Measurements from ENCODE around the gene BMP7.
"Not testable (repeated sequence)": the region's sequence is repeated elsewhere in the genome, so short reads cannot be mapped to it uniquely, and the experiment has no call there.

The BMP7 gene

DNA sequence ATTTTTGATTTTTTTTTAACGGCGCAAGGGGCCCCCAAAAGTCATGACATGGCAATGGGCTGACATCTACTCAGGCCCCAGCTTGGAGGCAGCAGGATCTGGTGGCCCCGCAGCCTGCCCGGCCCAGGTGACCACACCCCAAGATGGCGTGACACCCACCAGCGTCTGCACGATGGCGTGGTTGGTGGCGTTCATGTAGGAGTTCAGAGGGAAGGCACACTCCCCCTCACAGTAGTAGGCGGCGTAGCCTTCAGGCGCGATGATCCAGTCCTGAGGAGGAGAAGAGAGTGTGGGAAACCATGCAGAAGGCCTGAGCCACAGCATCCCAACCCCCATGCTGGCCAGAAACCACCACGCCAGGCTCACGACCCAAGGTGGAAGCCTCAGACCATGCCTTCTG is 93.4 kb downstream of the BMP7 start:
- DNase-seq (ENCODE audit: low read depth, low spot score), result no peak

GRCh38 chr20:57170343-57170742 is 96.1 kb downstream of the BMP7 start:
- no peak for DNase-seq (ENCODE audit: low read depth, low spot score)

DNA sequence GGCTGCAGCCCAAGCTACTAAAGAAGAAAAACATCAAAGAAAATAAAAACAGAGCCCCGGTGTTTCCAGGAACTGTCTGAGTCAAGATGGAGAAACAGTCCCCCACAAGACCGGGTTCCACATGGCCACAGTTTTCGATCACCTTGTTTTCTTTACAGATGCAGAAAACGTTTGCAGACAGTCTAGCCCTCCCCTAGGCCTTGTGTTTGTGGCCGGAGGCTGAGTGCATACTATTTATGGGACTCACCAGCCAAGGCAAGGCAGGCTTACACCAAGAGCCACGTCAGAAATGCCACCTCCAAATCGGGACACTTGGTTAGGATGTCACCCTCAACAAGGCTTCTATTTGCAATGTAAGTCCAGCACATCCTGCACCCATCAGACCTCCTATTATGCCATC is 97.3 kb downstream of the BMP7 start:
- no peak for DNase-seq (ENCODE audit: low read depth, low spot score)

DNA sequence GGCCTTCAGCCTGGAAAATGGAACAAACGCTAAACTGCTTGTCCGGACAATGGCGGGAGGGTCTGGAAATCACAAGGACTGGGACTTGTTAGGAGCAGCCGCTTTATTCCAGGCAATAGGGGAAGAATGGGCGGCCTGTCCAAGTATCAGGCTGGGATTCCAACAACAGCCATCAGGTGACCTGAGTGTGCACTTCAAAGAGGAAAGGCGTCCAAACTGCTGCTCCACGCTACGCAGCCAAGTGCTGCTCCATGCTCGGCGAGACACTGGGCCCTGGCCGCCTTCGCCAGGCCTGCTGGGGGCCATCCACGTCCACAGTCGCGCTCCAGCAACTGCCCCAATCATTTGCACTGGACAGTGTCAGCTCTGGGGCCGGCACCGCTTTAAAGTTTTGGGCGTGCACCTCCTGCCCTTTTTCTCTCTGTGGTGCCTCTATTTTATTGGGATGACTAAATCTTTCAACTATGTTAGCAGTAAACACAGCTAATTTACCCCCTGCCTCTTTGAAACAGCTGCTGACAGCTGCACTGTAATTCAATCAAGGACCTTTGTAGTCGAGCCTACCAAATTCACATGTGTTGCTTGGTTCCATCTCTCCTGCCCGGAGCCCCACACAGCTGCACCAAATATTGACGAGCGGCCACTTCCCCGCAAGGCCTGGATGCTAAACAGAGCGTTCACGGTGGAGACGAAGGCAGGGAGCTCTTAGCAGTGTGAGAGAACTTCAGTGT is 98.3 kb downstream of the BMP7 start:
- DNase-seq (ENCODE audit: low read depth, low spot score), result no peak

DNA sequence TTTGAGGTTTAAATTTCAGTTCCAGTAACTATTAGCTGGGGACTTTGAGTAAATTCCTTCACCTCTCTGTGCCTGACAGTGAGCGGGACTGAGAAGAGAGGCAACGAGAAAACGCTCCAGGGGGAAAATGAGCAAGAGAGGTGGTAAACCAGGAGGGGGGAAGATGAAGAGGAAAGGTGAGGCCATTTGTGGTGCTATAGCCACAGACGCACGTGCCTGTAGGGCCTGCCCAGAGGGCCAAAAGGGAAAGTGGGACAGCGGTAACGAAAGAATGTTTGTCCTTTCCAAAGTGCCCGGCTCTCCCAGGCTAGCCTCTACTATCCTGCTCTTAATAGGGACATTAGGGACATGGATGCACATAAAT is 99.2 kb downstream of the BMP7 start:
- no peak for DNase-seq (ENCODE audit: low read depth, low spot score)

DNA sequence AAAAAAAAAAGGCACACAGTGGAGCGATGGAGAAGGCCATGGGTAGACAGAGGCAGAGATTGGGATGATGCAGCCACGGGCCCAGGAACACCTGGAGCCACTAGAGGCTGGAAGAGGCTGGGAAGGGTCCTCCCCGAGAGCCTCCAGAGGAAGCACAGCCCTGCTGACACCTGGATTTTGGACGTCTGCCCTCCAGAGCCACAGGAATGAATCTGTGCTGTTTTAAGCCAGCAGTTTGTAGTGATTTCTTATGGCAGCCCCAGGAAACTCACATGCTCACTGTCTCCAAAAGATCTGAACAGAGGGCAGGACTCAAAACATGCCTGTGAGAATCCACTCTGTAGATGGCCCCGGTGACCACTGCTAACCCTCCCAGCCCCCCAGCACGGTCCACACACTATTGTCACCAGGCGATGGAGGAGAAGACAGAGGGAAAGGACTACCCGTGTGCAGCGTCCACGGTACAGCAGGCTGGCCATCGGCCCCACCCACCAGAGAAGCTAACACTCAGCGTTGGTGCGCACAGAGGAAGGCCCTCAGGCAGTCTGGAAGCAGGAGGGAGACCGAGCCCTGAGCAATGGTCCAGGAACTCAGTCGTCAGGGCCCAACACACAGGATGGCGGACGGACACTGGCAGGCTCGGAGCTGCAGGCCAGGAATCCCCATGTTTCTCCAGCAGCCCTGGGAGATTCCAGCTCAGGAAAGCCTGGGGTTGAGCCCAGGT is 99.7 kb downstream of the BMP7 start:
- DNase-seq (ENCODE audit: low read depth, low spot score), result no peak

- DNase-seq (ENCODE audit: low read depth, low spot score), result no peak
Observed at GRCh38 chr20:57165427-57166004, 100.9 kb downstream of the BMP7 start.

DNA sequence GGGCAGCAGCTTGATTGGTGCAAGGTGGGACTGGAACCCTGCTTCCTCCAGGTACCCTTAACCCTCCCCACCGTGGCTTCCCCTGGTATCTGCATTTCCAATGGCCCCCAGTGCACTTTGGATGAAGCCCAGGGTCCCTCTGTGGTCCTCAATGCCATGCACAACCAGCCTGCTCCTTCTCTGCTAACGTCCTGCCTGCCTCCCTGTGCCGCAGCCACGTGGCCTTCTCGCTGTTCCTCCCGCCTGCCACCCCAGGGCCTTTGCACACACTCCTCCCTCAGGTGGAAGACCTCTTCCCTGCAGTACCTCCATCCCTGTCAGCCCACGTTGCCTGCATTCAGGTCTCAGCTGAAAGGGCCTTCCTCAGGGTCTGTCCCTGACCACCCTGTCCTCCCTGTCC is 101.6 kb downstream of the BMP7 start:
- DNase-seq (ENCODE audit: low read depth, low spot score), result no peak

GRCh38 chr20:57163041-57163440 is 103.4 kb downstream of the BMP7 start:
- DNase-seq (ENCODE audit: low read depth, low spot score), result no peak

DNA sequence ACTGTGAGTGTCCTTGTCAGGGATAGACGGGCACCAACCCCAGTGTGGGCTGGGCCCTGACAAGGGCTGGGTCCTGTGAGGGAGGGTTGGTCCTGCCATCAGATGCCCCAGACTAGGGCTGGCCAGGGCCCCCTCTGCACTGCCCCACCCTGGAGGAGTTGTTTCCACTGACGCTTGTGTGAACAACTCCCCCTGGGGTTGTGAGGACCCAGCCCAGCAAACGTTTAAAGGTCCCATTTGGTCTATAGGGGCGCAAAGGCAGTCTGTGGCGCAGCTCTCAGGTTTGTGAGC is 104.1 kb downstream of the BMP7 start:
- DNase-seq (ENCODE audit: low read depth, low spot score), result no peak

DNA sequence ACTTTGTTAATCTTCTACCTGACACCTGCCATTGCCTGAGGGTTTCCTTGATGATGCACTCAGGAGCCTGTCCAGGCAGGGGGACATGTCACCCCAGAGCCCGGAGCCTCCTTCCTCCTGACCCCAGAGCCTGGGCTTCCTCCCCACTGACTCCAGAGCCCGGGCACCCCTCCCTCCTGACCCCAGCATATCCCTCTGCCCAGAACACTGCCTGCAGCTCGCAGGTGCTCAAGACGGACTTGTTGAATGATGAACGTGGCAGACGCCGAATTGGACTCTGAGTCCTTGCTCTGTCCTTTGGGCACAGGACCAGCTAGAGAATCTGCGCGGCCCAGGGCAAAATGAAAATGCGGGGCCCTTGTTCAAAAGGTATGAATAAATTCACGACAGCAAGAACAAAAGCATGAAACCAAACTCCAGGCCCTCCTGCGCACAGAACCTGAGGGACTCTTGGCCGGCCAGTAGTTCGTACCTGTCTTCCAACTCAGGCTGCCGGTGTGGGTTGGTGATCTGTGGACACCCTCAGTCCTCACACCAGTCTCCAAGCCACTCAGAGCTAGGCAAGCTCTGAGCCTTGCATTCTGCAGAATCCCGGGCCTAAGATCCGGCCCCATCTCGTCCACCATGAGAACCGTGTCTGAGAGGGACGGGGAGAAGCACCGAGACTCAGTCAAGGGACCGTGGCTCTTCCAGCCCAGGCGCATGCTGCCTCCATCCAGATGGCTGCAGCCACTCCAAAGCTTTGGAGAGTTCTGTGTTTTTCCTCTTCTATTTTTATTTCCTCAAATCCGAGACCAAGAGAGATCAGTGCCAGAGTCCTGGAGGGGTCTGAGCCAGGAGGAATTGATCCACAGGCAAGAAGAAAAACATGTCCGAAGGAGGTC is 104.7 kb downstream of the BMP7 start:
- no peak for DNase-seq (ENCODE audit: low read depth, low spot score)

DNA sequence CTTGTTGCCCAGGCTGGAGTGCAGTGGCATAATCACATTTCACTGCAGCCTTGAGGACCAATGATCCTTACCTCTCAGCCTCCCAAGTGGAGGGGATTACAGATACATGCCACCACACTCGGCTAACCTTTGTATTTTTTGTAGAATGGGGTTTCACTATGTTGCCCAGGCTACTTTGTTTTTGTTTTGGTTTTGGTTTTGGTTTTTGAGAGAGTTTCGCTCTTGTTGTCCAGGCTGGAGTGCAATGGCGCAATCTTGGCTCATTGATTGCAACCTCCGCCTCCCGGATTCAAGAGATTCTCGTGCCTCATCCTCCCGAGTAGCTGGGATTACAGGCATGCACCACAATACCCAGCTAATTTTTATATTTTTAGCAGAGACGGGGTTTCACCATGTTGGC is 105.5 kb downstream of the BMP7 start:
- DNase-seq (ENCODE audit: low read depth, low spot score), result no peak

DNA sequence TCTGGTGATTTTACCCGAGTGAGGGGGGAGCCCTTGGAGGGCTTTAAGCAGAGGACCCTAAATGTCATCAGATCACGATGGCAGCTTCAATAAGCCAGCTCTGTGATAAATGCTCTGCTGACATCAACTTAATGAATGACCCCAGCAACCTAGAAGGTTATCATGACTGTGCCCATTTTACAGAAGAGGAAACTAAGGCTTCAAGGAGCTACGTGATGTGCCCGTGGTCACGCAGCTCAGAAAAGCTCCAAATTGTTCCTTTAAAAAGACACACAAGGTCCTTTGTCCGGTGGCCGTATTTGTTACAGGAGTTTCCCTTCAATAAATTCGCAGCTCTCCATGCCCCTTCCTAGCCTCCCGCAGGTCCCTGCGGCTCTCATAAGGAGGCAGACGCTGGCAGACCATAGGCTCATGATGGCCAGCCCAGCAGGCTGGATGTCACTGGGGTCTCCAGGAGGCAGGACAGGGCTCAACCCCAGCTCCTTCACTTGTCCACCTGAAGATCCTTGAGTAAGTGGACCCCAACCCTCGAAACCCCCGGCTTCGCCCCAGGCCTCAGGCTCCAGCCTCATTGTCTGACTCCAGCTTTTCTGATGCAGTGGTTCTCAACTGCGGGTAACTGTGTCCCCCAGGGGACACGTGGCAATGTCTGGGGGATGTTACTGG is 106.4 kb downstream of the BMP7 start:
- no peak for DNase-seq (ENCODE audit: low read depth, low spot score)

GRCh38 chr20:57159193-57159851 is 107.1 kb downstream of the BMP7 start:
- no peak for DNase-seq (ENCODE audit: low read depth, low spot score)

- no peak for DNase-seq (ENCODE audit: low read depth, low spot score)
Observed at GRCh38 chr20:57158474-57158873, 108.0 kb downstream of the BMP7 start.

GRCh38 chr20:57157787-57158186 is 108.7 kb downstream of the BMP7 start:
- not testable (repeated sequence) for DNase-seq (ENCODE audit: low read depth, low spot score)

DNA sequence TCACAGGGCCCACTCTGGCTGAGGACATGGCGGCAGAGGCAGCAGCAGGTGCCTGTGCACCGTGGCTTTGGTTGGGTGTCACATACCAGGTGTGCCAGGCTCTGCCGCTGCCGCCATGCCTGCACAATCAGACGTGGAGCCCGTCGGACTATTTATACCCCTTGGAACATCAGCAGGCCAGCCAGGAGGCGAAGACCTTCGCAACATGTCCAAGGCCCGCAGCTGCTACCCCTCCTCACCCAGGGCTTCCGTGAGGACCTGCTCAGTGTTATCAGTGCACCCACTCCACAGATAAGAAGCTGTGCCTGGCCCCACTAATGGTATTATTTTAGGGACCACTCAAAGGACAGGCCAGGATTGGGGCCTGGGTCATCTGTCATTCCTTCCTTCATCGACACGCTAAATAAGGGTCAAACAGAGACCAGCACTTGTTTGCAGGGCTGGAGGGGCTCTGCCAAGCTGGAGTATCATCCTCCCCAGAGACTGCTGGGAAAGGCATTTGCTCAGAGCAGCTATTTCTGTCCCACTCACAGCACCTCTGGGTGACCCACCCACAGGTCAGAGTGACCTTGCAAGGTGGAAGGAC is 109.2 kb downstream of the BMP7 start:
- no peak for DNase-seq (ENCODE audit: low read depth, low spot score)

DNA sequence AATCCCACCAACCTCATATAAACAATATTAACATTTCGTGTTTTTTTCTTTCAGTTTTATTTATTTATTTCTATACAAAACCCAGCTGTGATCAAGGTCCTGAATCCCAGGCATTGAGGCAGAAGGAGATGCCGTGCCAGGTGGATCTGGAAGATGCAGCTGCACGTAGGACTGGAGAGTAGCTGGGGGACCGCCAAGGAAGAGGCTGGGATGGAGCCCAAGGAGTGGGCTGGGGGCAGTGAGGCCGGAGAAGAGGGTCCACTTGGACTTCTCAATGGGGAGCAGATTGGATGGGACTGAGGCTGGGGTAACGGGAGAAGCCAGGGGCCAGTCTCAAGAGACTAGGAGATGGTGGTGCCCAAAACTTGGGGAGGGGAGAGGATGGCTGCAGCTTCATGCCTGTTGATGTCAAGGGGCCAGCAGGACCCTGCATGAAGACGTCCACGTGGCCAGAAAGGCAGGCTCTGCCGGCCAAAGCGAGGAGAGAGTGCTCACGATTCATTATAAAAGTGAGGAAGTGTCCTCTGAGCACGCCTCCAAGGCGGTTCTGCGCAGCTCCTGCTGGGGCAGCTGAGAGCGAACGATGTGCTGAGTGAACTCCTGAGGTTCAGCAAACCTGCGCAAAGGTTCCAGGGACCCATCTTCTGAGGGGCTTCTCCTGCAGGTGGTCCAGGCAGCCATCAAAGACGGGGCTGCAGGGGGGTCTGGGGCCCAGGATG is 110.3 kb downstream of the BMP7 start:
- DNase-seq (ENCODE audit: low read depth, low spot score), result no peak

- no peak for DNase-seq (ENCODE audit: low read depth, low spot score)
Observed at GRCh38 chr20:57155415-57155814, 111.0 kb downstream of the BMP7 start.

DNA sequence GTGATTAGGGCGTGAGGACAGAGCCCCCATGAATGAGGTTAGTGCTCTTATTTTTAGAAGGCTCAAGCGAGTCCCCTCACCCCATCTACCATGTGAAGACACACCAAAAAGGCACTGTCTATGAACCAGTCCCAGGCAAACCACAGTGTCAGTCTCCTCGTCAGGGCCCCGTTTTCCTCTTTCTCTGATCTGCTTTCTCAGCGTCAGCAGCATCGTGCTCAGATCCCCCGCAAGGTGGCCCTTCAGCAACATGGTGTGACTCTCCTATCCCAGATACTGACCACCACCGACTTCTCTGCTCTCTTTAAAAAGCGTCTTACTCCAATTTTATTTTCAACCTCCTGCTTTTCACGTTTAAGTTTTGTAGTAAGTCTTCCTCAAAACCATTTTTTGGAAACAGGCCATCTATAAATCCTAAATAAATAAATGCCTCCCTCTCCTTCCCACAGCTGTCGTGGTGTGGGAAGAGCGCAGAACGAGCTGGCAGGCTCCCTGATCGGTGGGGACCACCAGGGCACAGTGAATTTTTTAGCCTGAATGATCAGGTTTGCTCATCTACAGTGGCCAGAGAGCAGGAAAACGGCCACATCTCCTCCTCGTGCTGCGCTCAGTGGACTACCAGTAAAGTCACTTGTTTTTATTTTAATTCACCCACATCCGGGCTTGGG is 113.1 kb downstream of the BMP7 start:
- no peak for DNase-seq (ENCODE audit: low read depth, low spot score)

All from brain pericyte (primary cell).